GM12872 (cell line): ENCODE measurements around the gene TPBGL.
A peak's percentile ranks its signal among the peaks of the same experiment; 100 is the strongest.

ENCODE experiments used
- TF ChIP-seq, protein P1 (sequence below): IDR thresholded peaks from 3 replicates; pipeline ENCODE4 v1.5.1; 2011; ENCODE audit warnings: low read depth, mild to moderate bottlenecking, low read length, moderate library complexity; ENCODE audit not compliant: insufficient read depth

TPBGL gene

DNA sequence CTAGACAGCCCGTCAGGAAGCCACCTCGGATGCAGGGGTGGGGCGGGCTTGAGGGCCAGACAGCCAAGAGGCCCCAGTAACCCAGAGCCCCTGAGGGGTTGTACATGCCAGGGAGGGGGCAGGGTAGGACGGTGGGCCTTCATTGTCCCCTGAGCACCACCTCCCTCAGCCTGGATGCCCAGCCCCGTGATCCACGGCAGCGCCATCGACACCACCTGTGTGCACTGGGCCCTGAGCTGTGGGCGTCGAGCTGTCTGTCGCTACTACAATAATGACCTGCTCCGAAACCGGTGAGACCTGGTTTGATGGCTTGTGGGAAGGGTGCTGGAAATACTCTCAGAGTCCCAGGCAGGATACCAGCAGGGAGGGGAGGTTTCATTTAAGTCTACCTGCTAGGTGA, 37.4 kb upstream of the TPBGL start:
- TF ChIP-seq, protein P1, sequence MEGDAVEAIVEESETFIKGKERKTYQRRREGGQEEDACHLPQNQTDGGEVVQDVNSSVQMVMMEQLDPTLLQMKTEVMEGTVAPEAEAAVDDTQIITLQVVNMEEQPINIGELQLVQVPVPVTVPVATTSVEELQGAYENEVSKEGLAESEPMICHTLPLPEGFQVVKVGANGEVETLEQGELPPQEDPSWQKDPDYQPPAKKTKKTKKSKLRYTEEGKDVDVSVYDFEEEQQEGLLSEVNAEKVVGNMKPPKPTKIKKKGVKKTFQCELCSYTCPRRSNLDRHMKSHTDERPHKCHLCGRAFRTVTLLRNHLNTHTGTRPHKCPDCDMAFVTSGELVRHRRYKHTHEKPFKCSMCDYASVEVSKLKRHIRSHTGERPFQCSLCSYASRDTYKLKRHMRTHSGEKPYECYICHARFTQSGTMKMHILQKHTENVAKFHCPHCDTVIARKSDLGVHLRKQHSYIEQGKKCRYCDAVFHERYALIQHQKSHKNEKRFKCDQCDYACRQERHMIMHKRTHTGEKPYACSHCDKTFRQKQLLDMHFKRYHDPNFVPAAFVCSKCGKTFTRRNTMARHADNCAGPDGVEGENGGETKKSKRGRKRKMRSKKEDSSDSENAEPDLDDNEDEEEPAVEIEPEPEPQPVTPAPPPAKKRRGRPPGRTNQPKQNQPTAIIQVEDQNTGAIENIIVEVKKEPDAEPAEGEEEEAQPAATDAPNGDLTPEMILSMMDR, result no peak

DNA sequence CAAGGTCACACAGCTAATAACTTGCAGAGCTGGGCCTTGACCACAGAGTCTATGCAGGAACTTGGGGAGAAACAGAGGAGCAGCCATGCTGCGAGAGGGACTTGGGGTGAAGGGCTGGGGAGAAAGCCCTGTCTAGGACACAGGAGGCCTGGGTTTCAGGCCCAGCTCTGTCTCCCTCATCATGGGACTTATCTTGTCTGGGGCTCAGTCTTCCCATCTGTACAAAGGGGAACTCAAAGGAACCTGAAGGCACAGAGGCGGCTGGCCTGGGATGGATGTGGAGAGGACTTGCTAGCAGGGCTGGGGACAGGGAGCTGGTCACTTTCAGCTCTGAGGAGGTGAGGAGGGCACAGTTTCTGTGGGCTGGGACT, 36.9 kb upstream of the TPBGL start:
- TF ChIP-seq, protein P1, result no peak

DNA sequence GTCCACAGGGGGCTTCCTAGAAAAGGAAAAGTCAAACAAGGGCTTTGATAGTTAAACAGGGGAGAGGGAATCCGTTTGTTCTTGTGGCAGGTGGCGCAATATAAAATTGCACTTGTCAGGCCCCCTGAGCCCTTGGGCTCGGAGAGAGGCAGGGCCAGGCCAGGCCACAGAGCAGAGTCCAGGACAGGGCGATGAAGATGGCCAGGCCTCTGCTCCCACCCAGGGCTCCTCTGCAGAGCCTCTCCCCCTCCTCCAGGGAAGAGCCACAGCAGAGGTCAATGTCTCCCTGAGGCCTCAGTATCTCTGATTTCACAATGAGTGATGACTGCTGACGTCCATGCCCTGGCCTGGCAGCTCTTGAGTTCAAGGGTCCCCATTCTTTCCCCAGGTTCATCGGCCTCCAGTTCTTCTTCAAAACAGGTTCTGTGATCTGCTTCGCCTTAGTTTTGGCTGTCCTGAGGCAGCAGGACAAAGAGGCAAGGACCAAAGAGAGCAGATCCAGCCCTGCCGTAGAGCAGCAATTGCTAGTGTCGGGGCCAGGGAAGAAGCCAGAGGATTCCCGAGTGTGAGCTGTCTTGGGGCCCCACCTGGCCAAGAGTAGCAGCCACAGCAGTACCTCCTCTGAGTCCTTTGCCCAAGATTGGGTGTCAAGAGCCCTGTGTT, 36.4 kb upstream of the TPBGL start:
- TF ChIP-seq, protein P1, result no peak

DNA sequence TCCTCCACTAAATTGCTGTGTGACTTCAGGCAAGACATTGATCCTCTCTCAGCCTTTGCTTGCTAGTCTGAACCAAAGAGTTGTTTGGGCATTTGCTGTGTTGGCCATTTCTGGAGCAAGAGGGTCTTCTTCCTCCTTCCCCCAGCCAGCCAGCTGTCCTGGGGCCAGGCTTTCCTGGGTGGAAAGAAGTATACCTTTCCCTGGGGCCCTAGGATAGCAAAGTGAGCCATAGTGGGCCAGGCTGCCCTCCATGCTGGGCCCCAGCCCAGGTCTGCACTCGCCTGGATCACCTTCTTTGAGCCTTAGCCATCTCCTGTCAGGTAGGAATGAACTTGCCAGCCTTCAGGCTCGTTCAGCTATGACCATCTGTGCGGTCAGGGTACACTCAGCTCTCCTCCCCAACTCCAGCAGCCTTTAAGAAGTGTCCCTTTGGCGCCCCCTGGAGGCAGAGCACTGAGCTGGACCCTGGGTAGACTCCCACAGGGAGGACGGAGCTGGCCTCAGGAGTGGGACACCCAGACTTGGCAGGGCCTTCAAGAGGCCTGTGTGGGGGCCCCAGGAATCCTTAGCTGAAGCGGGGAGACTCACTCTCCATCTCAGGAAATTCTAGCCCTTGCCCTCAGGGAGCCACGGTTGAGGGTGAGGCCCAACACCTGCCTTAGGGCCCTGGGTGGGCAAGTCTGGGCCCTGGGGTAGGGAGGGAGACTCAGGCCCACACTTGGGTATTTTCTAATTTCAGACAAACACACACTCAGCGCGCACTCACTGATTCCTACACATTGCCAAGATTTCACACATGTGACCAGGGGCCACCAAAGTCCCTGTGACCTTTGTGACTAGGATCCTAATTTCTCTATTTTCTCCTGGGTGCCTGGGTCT, 35.6 kb upstream of the TPBGL start:
- TF ChIP-seq, protein P1, result peak; percentile 92

DNA sequence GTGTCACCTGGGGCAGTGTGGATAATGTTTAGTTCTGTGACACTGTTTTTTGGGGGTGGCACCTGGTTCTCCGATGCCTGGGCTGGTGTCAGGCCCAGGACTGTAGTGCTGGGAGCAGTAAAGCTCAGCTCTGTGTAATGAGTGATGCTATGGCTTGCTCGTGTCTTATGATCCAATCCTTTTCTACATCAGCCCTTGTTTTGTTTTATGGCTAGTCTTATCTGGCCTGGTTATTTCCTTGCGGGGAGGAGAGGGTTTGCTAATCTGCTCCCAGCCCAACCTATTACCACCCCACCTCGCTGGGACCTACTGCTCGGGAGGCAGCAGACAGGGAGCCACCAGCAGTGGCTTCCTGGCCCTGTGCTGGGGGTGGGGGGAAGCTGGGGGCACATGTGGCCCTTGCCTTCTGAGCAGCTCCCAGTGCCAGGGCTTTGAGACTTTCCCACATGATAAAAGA, 35.0 kb upstream of the TPBGL start:
- TF ChIP-seq, protein P1, result no peak

DNA sequence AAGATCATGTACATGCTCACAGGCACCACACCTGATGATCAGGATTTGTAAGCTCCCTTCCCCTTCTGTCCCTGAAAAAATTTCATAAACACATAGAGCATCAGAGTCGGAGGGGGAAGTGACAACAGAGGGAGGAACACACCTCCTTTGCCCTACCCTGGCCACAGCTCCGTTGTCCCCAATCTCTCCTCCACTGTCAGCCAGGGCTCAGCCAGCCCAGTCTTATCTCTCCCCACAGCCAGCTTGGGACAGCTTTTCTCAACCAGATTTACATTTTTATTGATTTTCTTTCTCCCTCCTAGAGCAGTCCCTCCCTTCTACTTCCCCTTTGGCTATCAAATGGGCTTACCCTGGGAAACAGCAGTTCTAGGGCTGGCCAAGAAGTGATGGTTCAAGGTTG, 32.1 kb upstream of the TPBGL start:
- TF ChIP-seq, protein P1, result no peak

DNA sequence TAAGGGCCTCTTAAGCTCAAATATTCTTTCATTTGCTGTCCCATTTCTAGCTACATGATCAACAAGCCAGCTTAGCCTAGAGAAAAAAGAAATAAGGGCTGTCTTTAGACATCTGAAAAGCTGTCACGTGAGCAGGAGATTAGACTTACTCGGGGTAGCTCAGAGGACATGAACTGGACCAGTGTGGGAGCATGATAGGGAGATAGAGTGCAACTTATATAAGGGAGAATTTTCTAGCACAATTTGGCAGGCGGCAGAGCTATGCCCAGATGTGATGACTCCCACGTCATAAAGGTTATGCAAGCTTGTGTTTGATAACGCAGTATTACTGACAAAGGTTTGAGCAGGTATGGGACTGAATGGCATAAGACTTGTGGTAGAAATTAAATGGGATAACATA, 28.2 kb upstream of the TPBGL start:
- TF ChIP-seq, protein P1, result no peak
